Measurements from ENCODE around the gene TMA7.

The TMA7 gene

GRCh38 chr3:48409291-48410201 lies 30.5 kb upstream of the TMA7 start:
- DNase-seq (ENCODE audit: low read depth), result no peak

GRCh38 chr3:48410205-48411040 lies 29.6 kb upstream of the TMA7 start:
- DNase-seq (ENCODE audit: low read depth), result no peak

GRCh38 chr3:48411041-48411588 lies 28.9 kb upstream of the TMA7 start:
- DNase-seq (ENCODE audit: low read depth), result no peak

- no peak for DNase-seq (ENCODE audit: low read depth)
These were observed 28.3 kb upstream of the TMA7 start for GRCh38 chr3:48411606-48412374.

- no peak for DNase-seq (ENCODE audit: low read depth)
These were observed 27.6 kb upstream of the TMA7 start for GRCh38 chr3:48412375-48413001.

- no peak for DNase-seq (ENCODE audit: low read depth)
These were observed 27.0 kb upstream of the TMA7 start for GRCh38 chr3:48413086-48413485.

GRCh38 chr3:48413611-48414010 lies 26.4 kb upstream of the TMA7 start:
- DNase-seq (ENCODE audit: low read depth), result no peak

- DNase-seq (ENCODE audit: low read depth), result no peak
These were observed 25.4 kb upstream of the TMA7 start for GRCh38 chr3:48414376-48415250.

- no peak for DNase-seq (ENCODE audit: low read depth)
These were observed 24.7 kb upstream of the TMA7 start for GRCh38 chr3:48415251-48415953.

GRCh38 chr3:48416091-48416505 lies 24.0 kb upstream of the TMA7 start:
- no peak for DNase-seq (ENCODE audit: low read depth)

- no peak for DNase-seq (ENCODE audit: low read depth)
These were observed 23.5 kb upstream of the TMA7 start for GRCh38 chr3:48416546-48416945.

- no peak for DNase-seq (ENCODE audit: low read depth)
These were observed 22.4 kb upstream of the TMA7 start for GRCh38 chr3:48417529-48418108.

GRCh38 chr3:48418140-48418539 lies 21.9 kb upstream of the TMA7 start:
- DNase-seq (ENCODE audit: low read depth), result no peak

GRCh38 chr3:48418651-48419050 lies 21.4 kb upstream of the TMA7 start:
- no peak for DNase-seq (ENCODE audit: low read depth)

GRCh38 chr3:48419149-48419548 lies 20.9 kb upstream of the TMA7 start:
- no peak for DNase-seq (ENCODE audit: low read depth)

- no peak for DNase-seq (ENCODE audit: low read depth)
These were observed 20.5 kb upstream of the TMA7 start for GRCh38 chr3:48419597-48419996.

GRCh38 chr3:48420561-48420960 lies 19.5 kb upstream of the TMA7 start:
- no peak for DNase-seq (ENCODE audit: low read depth)

- no peak for DNase-seq (ENCODE audit: low read depth)
These were observed 17.8 kb upstream of the TMA7 start for GRCh38 chr3:48422272-48422671.

GRCh38 chr3:48422681-48423080 lies 17.4 kb upstream of the TMA7 start:
- no peak for DNase-seq (ENCODE audit: low read depth)
